ENCODE data around the gene ZNF780A. TPM values are rescaled to one million over a fixed set of nuclear protein-coding genes. Genes with fewer than 3 reads are reported as not detected.
A peak's percentile ranks its signal among the peaks of the same experiment; 100 is the strongest.

The ZNF780A gene
- total RNA-seq, 1 experiment from 2014 or later, result 9.7 TPM

GRCh38 chr19:40093416-40093815 is 2.7 kb upstream of the ZNF780A start:
- no peak for DNase-seq (ENCODE audit: unreplicated experiment)
- no peak overlapping the region for H3K4me3 Mint-ChIP-seq (ENCODE audit: unreplicated experiment)
- TF ChIP-seq CTCF (IDR thresholded peaks at IDR 0.05; ENCODE audit: unreplicated experiment), result no peak
- intact Hi-C loops (cut with micrococcal nuclease), result no loop called here
- ChIA-PET POLR2A (interaction anchor here (0.7 to 1.0 kb wide), 2 partner anchors 91 to 97 kb away, joined by 3 read pairs; partner anchors contain the start of gene ZNF546), CTCF (no interaction called here)
- no peak overlapping the region for H3K27ac Mint-ChIP-seq (ENCODE audit: low read depth, unreplicated experiment)
- peaks cover 12% of the 10 kb centered on the region for H3K4me1 Mint-ChIP-seq (ENCODE audit: insufficient read depth, unreplicated experiment)
- H3K27me3 Mint-ChIP-seq (ENCODE audit: insufficient read depth, unreplicated experiment), result peaks cover 19% of the 10 kb centered on the region
- no TSS peak for BruUV-seq (replicated peaks)
- no peaks in the 10 kb centered on the region for H3K36me3 Mint-ChIP-seq (ENCODE audit: insufficient read depth, unreplicated experiment)
- H3K9me3 Mint-ChIP-seq (ENCODE audit: unreplicated experiment), result peaks cover 12% of the 10 kb centered on the region

GRCh38 chr19:40091205-40092129 is 724 bp upstream of the ZNF780A start:
- ChIA-PET POLR2A (interaction anchor here (0.7 to 2.3 kb wide), 8 partner anchors 11 to 192 kb away, joined by 3 to 16 read pairs (median 4); partner anchors contain the start of genes PSMC4, ZNF546 and ZNF780B), CTCF (interaction anchor here (0.6 kb wide), 1 partner anchor 118 kb away, joined by 5 read pairs; no protein-coding TSS in a partner anchor)
- Mint-ChIP-seq H3K9me3 (ENCODE audit: unreplicated experiment) (peaks cover 14% of the 10 kb centered on the region), H3K27ac (ENCODE audit: low read depth, unreplicated experiment) (peak overlapping the region; percentile 97), H3K4me1 (ENCODE audit: insufficient read depth, unreplicated experiment) (peaks cover 12% of the 10 kb centered on the region), H3K27me3 (ENCODE audit: insufficient read depth, unreplicated experiment) (no peaks in the 10 kb centered on the region), H3K4me3 (ENCODE audit: unreplicated experiment) (peak overlapping the region; percentile 98), H3K36me3 (ENCODE audit: insufficient read depth, unreplicated experiment) (no peaks in the 10 kb centered on the region)
- no TSS peak for BruUV-seq (replicated peaks)
- TF ChIP-seq CTCF (IDR thresholded peaks at IDR 0.05; ENCODE audit: unreplicated experiment), result no peak
- intact Hi-C loops (cut with micrococcal nuclease), result loop anchor here (2.0 kb wide), 1 partner anchor 95 kb away; the partner anchor contains the start of gene ZNF546
- DNase-seq (ENCODE audit: unreplicated experiment), result no peak

GRCh38 chr19:40089462-40089861 is 1.3 kb downstream of the ZNF780A start:
- Mint-ChIP-seq H3K27me3 (ENCODE audit: insufficient read depth, unreplicated experiment) (no peaks in the 10 kb centered on the region), H3K4me1 (ENCODE audit: insufficient read depth, unreplicated experiment) (peaks cover 12% of the 10 kb centered on the region), H3K27ac (ENCODE audit: low read depth, unreplicated experiment) (peak overlapping the region; percentile 97), H3K4me3 (ENCODE audit: unreplicated experiment) (peak overlapping the region; percentile 98), H3K36me3 (ENCODE audit: insufficient read depth, unreplicated experiment) (peaks cover 3% of the 10 kb centered on the region), H3K9me3 (ENCODE audit: unreplicated experiment) (peaks cover 14% of the 10 kb centered on the region)
- intact Hi-C loops (cut with micrococcal nuclease), result no loop called here
- POLR2A ChIA-PET, result interaction anchor here (0.9 to 2.3 kb wide), 9 partner anchors 11 to 119 kb away, joined by 3 to 16 read pairs (median 4); partner anchors contain the start of genes PSMC4, ZNF546 and ZNF780B
- CTCF ChIA-PET, result no interaction called here
- TF ChIP-seq CTCF (IDR thresholded peaks at IDR 0.05; ENCODE audit: unreplicated experiment), result no peak
- peak; percentile 0 for DNase-seq (ENCODE audit: unreplicated experiment)
- BruUV-seq (replicated peaks), result no TSS peak
